ENCODE measurements around the gene RASSF7. TPM values are rescaled to one million over a fixed set of nuclear protein-coding genes. Genes with fewer than 3 reads are reported as not detected.

Gene RASSF7
- total and polyA plus RNA-seq, 11 donors: 1.1 to 15.5 (median 5.7) TPM

- Histone ChIP-seq H3K27ac (no peak overlapping the region), H3K4me1 (no peaks in the 10 kb centered on the region), H3K36me3 (peaks cover 0 to 100% (median 99%) of the 10 kb centered on the region in 9 donors), H3K9me3 (no peaks in the 10 kb centered on the region), H3K27me3 (no peaks in the 10 kb centered on the region), H3K4me3 (no peak overlapping the region)
- peak in 1 of 5 donors; percentile 44 for DNase-seq
- TF ChIP-seq CTCF (IDR thresholded peaks at IDR 0.05) (no peak), POLR2A (IDR thresholded peaks at IDR 0.05) (no peak)
- peak in 2 of 4 donors; percentile 16 to 18 for ATAC-seq
- 91 to 94% (median 93%) methylated on average over 23 to 30 of the region's 30 CpGs for WGBS, 4 donors
- intact Hi-C loops (cut with DNase I): no loop called here
These were observed 37.4 kb downstream of the RASSF7 start for GRCh38 chr11:598005-598680.

GRCh38 chr11:601573-602245, 40.9 kb downstream of the RASSF7 start:
- ATAC-seq (no peak), DNase-seq (no peak)
- no peaks in the 10 kb centered on the region for H3K27me3 ChIP-seq
- H3K36me3 ChIP-seq: peaks cover 3 to 100% (median 99%) of the 10 kb centered on the region in 9 donors
- no peaks in the 10 kb centered on the region for H3K9me3 ChIP-seq
- no peak overlapping the region for H3K27ac ChIP-seq
- H3K4me3 ChIP-seq: no peak overlapping the region
- intact Hi-C loops (cut with DNase I): no loop called here
- TF ChIP-seq CTCF (IDR thresholded peaks at IDR 0.05): no peak
- TF ChIP-seq POLR2A (IDR thresholded peaks at IDR 0.05): no peak
- WGBS, 4 donors: 95% methylated on average over 22 to 23 of the region's 23 CpGs
- H3K4me1 ChIP-seq: peaks cover 0 to 10% (median 0%) of the 10 kb centered on the region in 12 donors

- no peak for DNase-seq
- WGBS, 4 donors: 89 to 93% (median 91%) methylated on average over 13 of the region's 13 CpGs
- Histone ChIP-seq H3K4me3 (no peak overlapping the region), H3K36me3 (peaks cover 3 to 100% (median 99%) of the 10 kb centered on the region in 9 donors), H3K4me1 (peaks cover 0 to 12% (median 2%) of the 10 kb centered on the region in 12 donors), H3K27ac (no peak overlapping the region), H3K27me3 (no peaks in the 10 kb centered on the region), H3K9me3 (no peaks in the 10 kb centered on the region)
- ATAC-seq: no peak
- intact Hi-C loops (cut with DNase I): no loop called here
- TF ChIP-seq CTCF (IDR thresholded peaks at IDR 0.05) (no peak), POLR2A (IDR thresholded peaks at IDR 0.05) (no peak)
These were observed 42.4 kb downstream of the RASSF7 start for GRCh38 chr11:603154-603553.
